ENCODE results near the gene PTPRD.

The PTPRD gene

GRCh38 chr9:8450810-8451545 is 2161.8 kb downstream of the PTPRD start:
- TF ChIP-seq, protein P1, sequence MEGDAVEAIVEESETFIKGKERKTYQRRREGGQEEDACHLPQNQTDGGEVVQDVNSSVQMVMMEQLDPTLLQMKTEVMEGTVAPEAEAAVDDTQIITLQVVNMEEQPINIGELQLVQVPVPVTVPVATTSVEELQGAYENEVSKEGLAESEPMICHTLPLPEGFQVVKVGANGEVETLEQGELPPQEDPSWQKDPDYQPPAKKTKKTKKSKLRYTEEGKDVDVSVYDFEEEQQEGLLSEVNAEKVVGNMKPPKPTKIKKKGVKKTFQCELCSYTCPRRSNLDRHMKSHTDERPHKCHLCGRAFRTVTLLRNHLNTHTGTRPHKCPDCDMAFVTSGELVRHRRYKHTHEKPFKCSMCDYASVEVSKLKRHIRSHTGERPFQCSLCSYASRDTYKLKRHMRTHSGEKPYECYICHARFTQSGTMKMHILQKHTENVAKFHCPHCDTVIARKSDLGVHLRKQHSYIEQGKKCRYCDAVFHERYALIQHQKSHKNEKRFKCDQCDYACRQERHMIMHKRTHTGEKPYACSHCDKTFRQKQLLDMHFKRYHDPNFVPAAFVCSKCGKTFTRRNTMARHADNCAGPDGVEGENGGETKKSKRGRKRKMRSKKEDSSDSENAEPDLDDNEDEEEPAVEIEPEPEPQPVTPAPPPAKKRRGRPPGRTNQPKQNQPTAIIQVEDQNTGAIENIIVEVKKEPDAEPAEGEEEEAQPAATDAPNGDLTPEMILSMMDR (conservative IDR thresholded peaks at IDR 0.05; ENCODE audit: low read depth, low read length), result no peak
- H3K4me3 ChIP-seq (ENCODE audit: low read depth, low read length), result no peak overlapping the region
- DNase-seq (ENCODE audit: low read depth), result no peak

DNA sequence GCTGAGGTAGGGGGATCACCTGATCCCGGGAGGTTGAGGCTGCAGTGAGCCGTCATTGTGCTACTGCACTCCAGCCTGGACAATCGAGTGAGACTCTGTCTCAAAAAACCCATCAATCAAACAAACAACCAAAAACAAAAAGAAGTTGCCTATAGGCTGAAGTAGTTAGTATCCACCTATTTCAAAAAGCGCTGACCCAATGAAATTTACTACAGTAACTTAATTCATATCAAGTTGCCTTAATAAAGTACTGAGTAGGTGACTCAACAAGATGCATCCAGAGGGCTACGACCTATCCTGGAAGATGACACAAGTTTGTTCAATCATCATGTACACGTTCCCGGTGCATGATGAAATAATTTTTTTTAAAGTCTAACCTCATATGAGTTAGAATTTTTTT is 2164.6 kb downstream of the PTPRD start:
- no peak overlapping the region for H3K4me3 ChIP-seq (ENCODE audit: low read depth, low read length)
- TF ChIP-seq, protein P1 (conservative IDR thresholded peaks at IDR 0.05; ENCODE audit: low read depth, low read length), result no peak
- no peak for DNase-seq (ENCODE audit: low read depth)

DNA sequence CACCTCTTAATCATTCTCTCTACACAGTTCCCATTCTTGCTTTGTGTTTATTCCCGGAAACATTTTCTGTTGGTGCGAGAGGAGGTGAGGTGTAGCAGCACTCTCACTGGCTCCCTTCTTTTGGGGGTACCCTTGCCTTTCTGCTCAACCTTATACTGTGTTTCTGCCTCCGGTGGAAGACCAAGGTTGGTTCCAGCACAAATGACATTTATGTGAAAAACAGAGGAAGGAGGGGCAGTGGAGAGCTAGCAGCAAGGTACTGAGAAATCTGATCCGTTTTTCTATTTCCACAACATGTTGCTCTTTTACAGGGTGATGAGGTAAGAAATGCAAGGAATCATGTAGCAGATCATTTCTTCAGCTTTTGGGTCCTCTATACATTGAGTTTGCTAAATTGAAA is 2165.2 kb downstream of the PTPRD start:
- no peak for DNase-seq (ENCODE audit: low read depth)
- H3K4me3 ChIP-seq (ENCODE audit: low read depth, low read length), result no peak overlapping the region
- TF ChIP-seq, protein P1 (conservative IDR thresholded peaks at IDR 0.05; ENCODE audit: low read depth, low read length), result no peak

- TF ChIP-seq, protein P1 (conservative IDR thresholded peaks at IDR 0.05; ENCODE audit: low read depth, low read length), result no peak
- H3K4me3 ChIP-seq (ENCODE audit: low read depth, low read length), result no peak overlapping the region
- DNase-seq (ENCODE audit: low read depth), result no peak
Measured at GRCh38 chr9:8437876-8438275, 2174.9 kb downstream of the PTPRD start.

DNA sequence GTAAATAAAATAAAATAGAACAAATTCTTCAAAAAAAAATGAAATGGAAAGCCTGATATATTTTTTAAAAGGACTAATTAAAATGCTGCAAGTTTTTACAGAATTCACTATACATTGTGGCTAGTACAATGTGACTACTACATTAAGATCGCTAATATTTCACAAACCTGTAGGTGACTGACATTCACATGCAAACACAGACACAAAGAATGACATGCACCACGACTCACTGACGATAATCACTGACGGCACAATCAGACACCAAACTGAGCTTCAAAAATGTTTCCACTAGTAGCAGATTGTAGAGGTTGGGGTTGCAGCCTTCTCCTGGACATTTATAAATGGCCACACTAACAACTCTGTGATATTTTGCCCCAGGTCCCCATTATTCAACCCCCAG is 2175.5 kb downstream of the PTPRD start:
- H3K4me3 ChIP-seq (ENCODE audit: low read depth, low read length), result no peak overlapping the region
- TF ChIP-seq, protein P1 (conservative IDR thresholded peaks at IDR 0.05; ENCODE audit: low read depth, low read length), result no peak
- no peak for DNase-seq (ENCODE audit: low read depth)

- no peak for DNase-seq (ENCODE audit: low read depth)
- TF ChIP-seq, protein P1 (conservative IDR thresholded peaks at IDR 0.05; ENCODE audit: low read depth, low read length), result no peak
- no peak overlapping the region for H3K4me3 ChIP-seq (ENCODE audit: low read depth, low read length)
Measured at GRCh38 chr9:8436786-8437185, 2176.0 kb downstream of the PTPRD start.

- no peak overlapping the region for H3K4me3 ChIP-seq (ENCODE audit: low read depth, low read length)
- DNase-seq (ENCODE audit: low read depth), result no peak
- TF ChIP-seq, protein P1 (conservative IDR thresholded peaks at IDR 0.05; ENCODE audit: low read depth, low read length), result no peak
Measured at GRCh38 chr9:8434621-8435020, 2178.2 kb downstream of the PTPRD start.

All from choroid plexus epithelial cell (primary cell).